Measurements from ENCODE around the gene STMP1.
"Not testable (repeated sequence)": the region's sequence is repeated elsewhere in the genome, so short reads cannot be mapped to it uniquely, and the experiment has no call there.

STMP1 gene

DNA sequence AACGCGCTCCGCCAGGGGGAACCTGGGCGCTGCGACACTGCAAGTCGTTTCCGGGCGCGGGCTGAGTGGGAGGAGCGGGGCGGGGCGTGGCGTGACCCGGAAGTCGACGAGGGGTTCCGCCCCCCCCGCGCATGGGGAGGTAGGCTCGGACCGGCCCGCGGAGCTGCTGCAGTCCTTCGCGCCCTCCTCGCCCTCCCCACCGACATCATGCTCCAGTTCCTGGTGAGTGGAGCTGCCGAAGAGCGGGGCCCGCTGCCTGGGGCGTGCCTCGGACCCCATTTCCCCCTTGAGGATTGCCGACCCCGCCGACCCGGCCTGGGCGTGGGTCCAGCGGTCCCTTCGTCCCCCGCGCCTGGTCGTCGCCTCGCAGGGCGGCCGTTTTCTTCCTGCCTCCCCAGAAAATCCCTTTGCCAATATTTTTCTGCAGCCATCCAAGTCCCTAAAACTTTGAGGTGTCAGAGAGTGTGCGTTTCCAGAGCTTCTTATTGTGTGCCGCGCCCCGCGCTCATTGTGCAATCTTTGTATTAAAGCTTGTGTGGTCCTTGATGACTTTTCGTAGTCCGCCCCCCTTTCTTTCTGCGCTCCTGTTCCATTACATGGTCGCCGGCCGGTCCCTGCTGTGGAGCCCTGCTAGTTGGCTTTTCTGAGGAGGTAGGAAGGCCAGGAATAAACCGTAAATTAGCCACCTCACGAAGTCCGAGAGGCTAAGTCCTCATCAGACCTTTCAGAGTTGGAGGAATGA is at the start of gene STMP1:
STMP1 (plus strand) TSS at position 142 of the 742 bp plus-strand sequence.
- peak; percentile 79 for DNase-seq (ENCODE audit: low spot score)

DNA sequence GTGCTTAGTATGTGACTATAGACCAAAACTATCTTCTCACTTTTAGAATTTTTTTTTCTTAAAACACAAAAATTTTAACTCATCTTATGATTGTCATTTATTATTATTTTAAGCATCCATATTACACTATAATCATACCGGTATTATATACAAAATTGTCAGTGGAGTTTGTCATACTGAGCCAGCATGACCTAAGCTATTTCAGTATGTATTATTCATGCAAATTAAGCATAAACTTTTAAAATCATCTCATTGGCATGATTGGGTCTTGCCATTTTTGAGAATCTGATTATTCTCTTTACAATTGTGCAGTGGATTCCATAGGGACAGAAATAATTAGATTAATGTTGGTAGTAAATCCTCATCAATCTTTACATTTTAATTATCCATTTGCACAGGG is 46.2 kb upstream of the STMP1 start:
- DNase-seq (ENCODE audit: low spot score), result no peak

- DNase-seq (ENCODE audit: low spot score), result no peak
Measured at GRCh38 chr7:135617781-135618180, 44.5 kb upstream of the STMP1 start.

GRCh38 chr7:135618510-135618909 is 43.8 kb upstream of the STMP1 start:
- DNase-seq (ENCODE audit: low spot score), result no peak

GRCh38 chr7:135620447-135620846 is 41.9 kb upstream of the STMP1 start:
- DNase-seq (ENCODE audit: low spot score), result no peak

DNA sequence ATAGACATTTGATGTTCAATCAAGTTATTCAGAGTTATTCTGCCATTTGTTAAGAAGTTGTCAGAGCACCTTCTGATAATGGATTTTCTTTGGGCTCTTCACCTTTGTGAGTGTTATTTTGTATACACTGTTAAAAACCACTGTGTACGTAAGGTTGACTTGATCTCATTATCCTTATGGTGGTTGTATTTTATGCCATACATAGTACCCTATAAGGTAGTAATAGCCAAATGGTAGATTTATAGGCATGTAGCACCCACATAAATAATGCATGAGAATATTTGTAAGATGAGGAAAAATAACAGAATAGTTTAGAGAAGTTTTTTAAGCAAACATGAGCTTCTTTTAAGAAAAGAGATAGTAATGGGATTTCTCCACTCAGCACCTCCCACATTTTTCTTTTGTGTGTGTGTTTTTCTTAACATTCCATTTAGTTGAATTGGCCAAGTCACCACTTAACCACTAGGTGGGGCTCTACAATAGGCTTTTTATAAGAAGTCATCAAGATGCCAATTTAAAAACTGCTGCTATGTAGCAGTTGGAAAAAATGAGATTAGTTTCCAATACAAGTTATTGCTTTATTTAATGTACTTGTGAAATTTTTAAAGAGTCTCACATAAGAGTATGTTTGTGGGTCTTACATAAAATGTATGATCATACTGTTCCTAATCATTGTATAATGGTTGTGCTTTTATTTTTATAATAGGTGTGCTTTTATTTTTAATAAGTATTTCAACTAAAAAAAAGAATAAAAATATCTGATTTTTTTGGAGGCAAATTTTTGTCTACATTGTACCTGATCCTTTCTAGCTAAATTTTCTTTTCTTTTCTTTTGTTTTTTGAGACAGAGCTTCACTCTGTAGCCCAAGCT is 41.1 kb upstream of the STMP1 start:
- DNase-seq (ENCODE audit: low spot score), result peak; percentile 30

GRCh38 chr7:135634191-135634878 is 28.0 kb upstream of the STMP1 start:
- DNase-seq (ENCODE audit: low spot score), result no peak

DNA sequence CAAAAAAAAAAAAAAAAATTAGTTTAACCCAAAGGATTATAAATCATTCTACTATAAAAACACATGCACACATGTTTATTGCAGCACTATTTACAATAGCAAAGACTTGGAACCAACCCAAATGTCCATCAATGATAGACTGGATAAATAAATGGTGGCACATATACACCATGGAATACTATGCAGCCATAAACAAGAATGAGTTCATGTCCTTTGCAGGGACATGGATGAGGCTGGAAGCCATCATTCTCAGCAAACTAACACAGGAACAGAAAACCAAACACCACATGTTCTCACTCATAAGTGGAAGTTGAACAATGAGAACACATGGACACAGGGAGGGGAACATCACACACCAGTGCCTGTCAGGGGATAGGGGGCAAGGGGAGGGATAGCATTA is 22.6 kb upstream of the STMP1 start:
- DNase-seq (ENCODE audit: low spot score), result not testable (repeated sequence)

DNA sequence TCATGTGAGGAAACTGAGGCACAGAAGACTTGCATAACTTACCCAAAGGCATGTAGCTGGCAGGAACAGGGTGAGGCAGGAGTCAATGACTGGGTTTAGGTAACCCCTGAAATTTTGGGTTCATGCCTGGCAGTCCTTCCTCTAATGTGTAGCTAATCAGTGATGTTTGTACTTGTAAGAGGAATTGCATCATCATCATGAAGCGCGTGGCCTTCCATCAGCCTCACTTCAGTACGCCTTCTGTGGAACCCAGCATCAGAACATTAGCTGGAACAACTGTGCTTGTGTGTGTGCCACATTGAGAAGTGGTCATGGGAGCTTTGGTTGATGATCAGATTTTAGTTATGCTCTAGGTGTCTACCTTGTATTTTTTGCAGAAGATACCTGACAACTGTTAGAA is 18.2 kb upstream of the STMP1 start:
- no peak for DNase-seq (ENCODE audit: low spot score)

- no peak for DNase-seq (ENCODE audit: low spot score)
Measured at GRCh38 chr7:135644729-135645128, 17.6 kb upstream of the STMP1 start.

DNA sequence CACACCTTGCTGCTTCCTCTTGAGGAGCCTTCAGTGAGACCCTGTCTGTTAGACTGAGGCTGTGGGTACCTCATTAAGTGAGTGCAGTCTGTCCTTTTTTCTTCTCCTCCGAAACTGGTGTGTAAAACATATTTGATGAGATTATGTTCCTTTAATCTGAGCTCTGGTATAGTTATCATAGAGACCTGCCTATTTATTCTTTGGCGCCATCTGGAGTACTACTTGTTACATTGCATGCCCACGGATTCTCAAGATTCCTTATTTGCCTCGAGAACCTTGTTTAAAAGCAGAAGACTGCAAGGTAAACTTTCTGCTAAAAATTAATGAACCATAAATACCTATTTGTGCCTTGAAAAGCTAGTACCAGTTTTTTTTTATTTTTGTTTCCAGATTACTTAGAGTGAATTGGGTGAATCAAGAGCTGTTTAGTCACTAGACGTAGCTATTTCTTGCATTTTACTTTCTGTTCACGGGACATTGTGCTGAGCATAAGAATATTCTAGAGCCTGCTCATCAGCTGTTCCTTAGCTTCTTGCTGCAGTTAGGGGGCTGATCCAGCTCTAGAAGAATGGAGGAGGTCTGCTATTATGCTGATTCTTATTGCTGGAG is 16.9 kb upstream of the STMP1 start:
- no peak for DNase-seq (ENCODE audit: low spot score)

GRCh38 chr7:135647755-135648154 is 14.6 kb upstream of the STMP1 start:
- DNase-seq (ENCODE audit: low spot score), result no peak

DNA sequence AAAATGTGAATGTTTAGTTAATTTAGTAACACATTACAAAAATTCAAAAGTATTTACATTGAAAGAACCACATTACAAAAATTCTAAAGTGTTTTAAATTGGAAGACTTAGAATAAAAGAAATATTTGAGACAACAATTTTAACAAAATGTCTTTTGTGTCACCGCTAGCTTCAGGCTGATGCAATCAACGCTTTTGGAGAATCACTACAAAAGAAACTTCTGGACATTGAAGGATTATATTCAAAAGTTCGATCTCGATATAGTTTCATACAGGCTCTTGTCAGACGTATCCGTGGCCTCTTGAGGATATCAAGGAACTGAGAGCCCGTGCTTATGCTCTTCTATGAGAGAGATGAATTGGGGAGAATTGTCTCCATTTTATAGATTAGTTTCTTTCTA is 14.1 kb upstream of the STMP1 start:
- DNase-seq (ENCODE audit: low spot score), result no peak

DNA sequence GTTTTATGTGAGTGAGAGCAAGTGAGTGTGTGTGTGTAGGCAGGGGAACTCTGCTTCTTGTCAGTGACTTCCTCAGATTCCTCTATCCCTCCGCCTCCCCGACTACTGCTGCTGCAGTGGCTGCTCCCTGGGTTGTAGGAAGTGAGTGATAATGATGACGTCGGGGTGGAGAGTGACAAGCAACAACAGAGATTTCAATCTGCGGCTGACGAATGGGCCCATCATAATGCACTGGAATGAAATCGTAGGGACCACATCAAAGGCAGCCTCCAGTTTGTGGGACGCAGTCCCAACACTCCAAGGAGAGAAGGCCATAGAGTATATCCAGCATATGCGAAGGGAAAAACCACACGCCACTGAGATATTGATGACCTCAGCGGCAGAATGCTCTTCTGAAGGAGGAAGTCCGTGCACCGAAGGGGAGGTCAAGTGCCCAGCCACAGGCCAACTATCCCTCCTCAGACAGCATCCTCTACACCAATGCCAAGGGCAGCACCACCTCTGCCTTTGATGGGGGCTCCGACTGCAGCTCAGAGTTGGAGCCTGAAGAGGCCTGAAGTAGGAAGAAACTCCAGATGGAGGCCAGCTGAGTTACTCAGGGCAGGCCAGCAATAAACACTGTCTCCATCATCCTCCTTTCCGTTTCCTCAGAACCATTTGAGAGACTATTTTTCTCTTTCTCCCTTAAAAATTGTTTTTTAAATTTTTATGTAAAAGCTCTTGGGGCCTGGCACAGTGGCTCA is 11.3 kb upstream of the STMP1 start:
- DNase-seq (ENCODE audit: low spot score), result no peak

DNA sequence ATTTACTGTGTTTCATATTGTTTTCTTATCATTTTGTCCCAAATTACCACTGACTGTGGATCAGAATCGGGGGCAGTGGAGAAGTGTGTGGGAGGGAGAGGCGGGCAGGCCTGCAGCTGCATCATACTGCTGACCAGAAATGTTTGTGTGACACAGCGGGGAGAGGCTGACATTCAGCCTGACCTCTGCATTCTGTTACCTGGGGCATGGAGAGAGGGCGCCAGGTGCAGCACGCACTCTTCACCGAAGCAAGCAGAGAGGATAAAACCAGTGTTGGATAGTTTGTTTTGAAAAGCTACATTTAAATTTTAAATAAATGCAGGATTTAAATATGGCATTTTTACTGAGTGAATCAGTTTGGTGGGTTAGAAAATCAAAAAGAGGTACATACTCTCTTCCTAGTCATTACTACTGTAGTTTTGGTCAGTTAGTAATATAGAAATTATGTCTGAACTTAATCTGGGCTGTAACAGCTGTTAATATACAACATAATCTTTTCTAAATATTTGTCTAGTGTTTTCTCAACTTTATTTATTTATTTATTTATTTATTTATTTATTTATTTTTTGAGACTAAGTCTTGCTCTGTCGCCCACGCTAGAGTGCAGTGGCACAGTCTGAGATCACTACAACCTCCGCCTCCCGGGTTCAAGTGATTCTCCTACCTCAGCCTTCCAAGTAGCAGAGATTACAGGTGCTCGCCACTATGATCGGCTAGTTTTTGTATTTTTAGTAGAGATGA is 8.8 kb upstream of the STMP1 start:
- no peak for DNase-seq (ENCODE audit: low spot score)

GRCh38 chr7:135658564-135658963 is 3.8 kb upstream of the STMP1 start:
- no peak for DNase-seq (ENCODE audit: low spot score)

GRCh38 chr7:135659159-135659846 is 3.0 kb upstream of the STMP1 start:
- no peak for DNase-seq (ENCODE audit: low spot score)

- peak; percentile 33 for DNase-seq (ENCODE audit: low spot score)
Measured at GRCh38 chr7:135661311-135662122, 797 bp upstream of the STMP1 start.

DNA sequence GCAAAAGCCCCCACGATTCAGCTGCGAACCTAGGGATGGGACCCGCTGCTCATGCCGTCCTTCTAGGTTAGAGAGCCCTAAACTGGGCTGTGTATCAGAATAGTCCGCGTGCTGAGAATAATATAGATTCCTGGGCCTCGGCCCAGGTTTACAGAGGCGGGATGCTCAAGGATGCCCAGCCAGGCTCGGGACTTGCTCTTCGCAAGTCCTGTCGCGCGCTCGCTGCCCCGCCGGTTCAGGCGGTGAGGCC is 266 bp upstream of the STMP1 start:
- no peak for DNase-seq (ENCODE audit: low spot score)

All from HuH-7.5 (cell line).